H1 (cell line): ENCODE results near the gene WDR33. TPM values are rescaled to one million over a fixed set of nuclear protein-coding genes. Genes with fewer than 3 reads are reported as not detected.

ENCODE experiments used
- CTCF ChIA-PET: fragments of 300-600 bp; sonication (Branson Sonifier 250); formaldehyde crosslinking; loops from one replicate; lab custom pipeline; 2021; ENCODE audit not compliant: partially characterized antibody; lab: Charles Lee
- POLR2A ChIA-PET: fragments of 300-600 bp; sonication (Branson Sonifier 250); formaldehyde crosslinking; loops from one replicate; lab custom pipeline; 2021; ENCODE audit warnings: inconsistent platforms; ENCODE audit not compliant: partially characterized antibody; lab: Charles Lee
- DNase-seq, 2 experiments: peaks; one replicate each; pipeline versions ENCODE4 v3.0.0 to v3.0.0-alpha.2; 2010 to 2022; ENCODE audit warnings: low spot score in 2 of 2, low read depth in 1 of 2, mixed read lengths in 1 of 2
- FAIRE-seq: peaks from 2 replicates; lab custom pipeline; 2011; peaks lifted over from hg19 to GRCh38; lab: Jason Lieb, UNC
- H2AFZ ChIP-seq: 2 replicates; pipeline ENCODE4 v1.8.1; 2012; ENCODE audit warnings: low read length, inconsistent platforms
- H2AK5ac ChIP-seq: 2 replicates; pipeline ENCODE4 v1.6.1; 2013; ENCODE audit warnings: low read depth, low read length
- H2BK120ac ChIP-seq: replicated peaks from 2 replicates; pipeline ENCODE3; 2013; ENCODE audit warnings: low read depth, low read length, inconsistent platforms
- H2BK12ac ChIP-seq: 2 replicates; pipeline ENCODE4 v1.6.1; 2013; ENCODE audit warnings: low read depth, low read length
- H2BK15ac ChIP-seq: 2 replicates; pipeline ENCODE4 v1.6.1; 2013; ENCODE audit warnings: low read length
- H2BK20ac ChIP-seq: 2 replicates; pipeline ENCODE4 v1.6.1; 2013; ENCODE audit warnings: low read length
- H2BK5ac ChIP-seq: 2 replicates; pipeline ENCODE4 v1.6.1; 2013; ENCODE audit warnings: low read depth, low read length
- H3K14ac ChIP-seq: 2 replicates; pipeline ENCODE4 v1.6.1; 2013; ENCODE audit warnings: inconsistent platforms; ENCODE audit not compliant: insufficient read length
- H3K18ac ChIP-seq: 2 replicates; pipeline ENCODE4 v1.6.1; 2013; ENCODE audit warnings: low read length; ENCODE audit errors: extremely low read depth
- H3K23ac ChIP-seq: 2 replicates; pipeline ENCODE4 v1.6.1; 2013; ENCODE audit warnings: inconsistent platforms; ENCODE audit not compliant: insufficient read length
- H3K23me2 ChIP-seq: 2 replicates; pipeline ENCODE4 v1.6.1; 2013; ENCODE audit warnings: low read depth, low read length
- H3K27ac ChIP-seq: 2 replicates; pipeline ENCODE4 v1.6.1; 2011; ENCODE audit warnings: low read depth, low read length, inconsistent platforms
- H3K27me3 ChIP-seq, 4 experiments: replicated peaks in 1 of 4; 1 replicate in 1 of 4; 2 replicates in 3 of 4; pipeline versions ENCODE4 v1.6.1 to v1.8.1; 2011 to 2013; ENCODE audit warnings: low read length in 3 of 4, mild to moderate bottlenecking in 3 of 4, inconsistent platforms in 2 of 4, mixed read lengths in 2 of 4, moderate library complexity in 1 of 4; ENCODE audit not compliant: control insufficient read depth in 3 of 4, insufficient read depth in 3 of 4; ENCODE audit errors: extremely low read depth in 1 of 4
- H3K36me3 ChIP-seq, 4 experiments: 2 replicates each; pipeline versions ENCODE4 v1.6.1 to v1.8.1; 2011 to 2013; ENCODE audit warnings: mild to moderate bottlenecking in 4 of 4, low read length in 3 of 4, moderate library complexity in 2 of 4, control low read depth in 1 of 4, inconsistent platforms in 1 of 4; ENCODE audit not compliant: insufficient read depth in 4 of 4, control insufficient read depth in 2 of 4
- H3K4ac ChIP-seq: replicated peaks from 2 replicates; pipeline ENCODE3; 2013; ENCODE audit warnings: low read length, low read depth, mixed read lengths, inconsistent platforms; ENCODE audit not compliant: insufficient read length
- H3K4me1 ChIP-seq, 4 experiments: replicated peaks in 1 of 4; 1 replicate in 1 of 4; 2 replicates in 3 of 4; pipeline versions ENCODE4 v1.6.1 to v1.8.1; 2011 to 2013; ENCODE audit warnings: low read length in 3 of 4, inconsistent platforms in 2 of 4, mixed read lengths in 1 of 4; ENCODE audit not compliant: insufficient read depth in 4 of 4, control insufficient read depth in 3 of 4
- H3K4me2 ChIP-seq, 2 experiments: 2 replicates each; pipeline versions ENCODE4 v1.6.1 to v1.8.1; 2011 to 2013; ENCODE audit warnings: low read depth in 2 of 2, low read length in 2 of 2, control low read depth in 1 of 2, inconsistent platforms in 1 of 2, mild to moderate bottlenecking in 1 of 2; ENCODE audit not compliant: insufficient read depth in 1 of 2
- H3K4me3 ChIP-seq, 4 experiments: fragments of 200-600, 300-600 bp in 1 of 4; sonication (generic), shearing (Covaris generic), sonication (Bioruptor Twin) in 1 of 4; 2 replicates each; pipeline versions ENCODE4 v1.5.1 to v1.8.1; 2011 to 2016; ENCODE audit warnings: low read length in 4 of 4, low read depth in 3 of 4, control low read depth in 2 of 4, inconsistent platforms in 2 of 4, mild to moderate bottlenecking in 2 of 4, mixed read lengths in 1 of 4, moderate library complexity in 1 of 4; ENCODE audit not compliant: insufficient read depth in 2 of 4; ENCODE audit errors: extremely low read depth in 1 of 4
- H3K56ac ChIP-seq: replicated peaks from 2 replicates; pipeline ENCODE3; 2013; ENCODE audit warnings: low read depth, mild to moderate bottlenecking, mixed read lengths, low read length, inconsistent platforms; ENCODE audit not compliant: insufficient read length
- H3K79me1 ChIP-seq: 2 replicates; pipeline ENCODE4 v1.6.1; 2013; ENCODE audit warnings: low read depth, low read length, control low read depth
- H3K79me2 ChIP-seq, 2 experiments: 2 replicates each; pipeline versions ENCODE4 v1.6.1 to v1.8.1; 2012 to 2013; ENCODE audit warnings: low read length in 2 of 2, mild to moderate bottlenecking in 2 of 2, inconsistent platforms in 1 of 2; ENCODE audit not compliant: insufficient read depth in 2 of 2, control insufficient read depth in 1 of 2
- H3K9ac ChIP-seq, 4 experiments: replicated peaks in 1 of 4; 1 replicate in 1 of 4; 2 replicates in 3 of 4; pipeline versions ENCODE4 v1.6.1 to v1.8.1; 2011 to 2013; ENCODE audit warnings: low read depth in 3 of 4, low read length in 3 of 4, control low read depth in 2 of 4, mild to moderate bottlenecking in 2 of 4, moderate library complexity in 2 of 4, inconsistent platforms in 1 of 4; ENCODE audit errors: extremely low read depth in 1 of 4
- H3K9me3 ChIP-seq, 2 experiments: 2 replicates each; pipeline versions ENCODE4 v1.6.1 to v1.8.1; 2012 to 2013; ENCODE audit warnings: mild to moderate bottlenecking in 2 of 2, moderate library complexity in 2 of 2, control low read depth in 1 of 2, inconsistent platforms in 1 of 2, low read depth in 1 of 2, low read length in 1 of 2, mixed read lengths in 1 of 2; ENCODE audit not compliant: insufficient read depth in 2 of 2
- H4K20me1 ChIP-seq, 2 experiments: replicated peaks in 1 of 2; 2 replicates each; pipeline versions ENCODE3 to v1.8.1; 2011 to 2013; ENCODE audit warnings: inconsistent platforms in 2 of 2, low read length in 2 of 2, mild to moderate bottlenecking in 1 of 2; ENCODE audit not compliant: insufficient read depth in 2 of 2, control insufficient read depth in 1 of 2
- H4K5ac ChIP-seq: 2 replicates; pipeline ENCODE4 v1.6.1; 2013; ENCODE audit warnings: low read length, low read depth, mixed read lengths, inconsistent platforms; ENCODE audit not compliant: insufficient read length
- H4K8ac ChIP-seq: 2 replicates; pipeline ENCODE4 v1.8.0; 2013; ENCODE audit warnings: mild to moderate bottlenecking, moderate library complexity, low read length, inconsistent platforms; ENCODE audit not compliant: insufficient read depth; ENCODE audit errors: extremely low read depth
- H4K91ac ChIP-seq: replicated peaks from 2 replicates; pipeline ENCODE3; 2013; ENCODE audit warnings: low read length, mixed read lengths, inconsistent platforms; ENCODE audit not compliant: insufficient read length
- BCL11A ChIP-seq, 2 experiments: IDR thresholded peaks; one replicate each; pipeline ENCODE4 v1.6.1; 2011; ENCODE audit warnings: low read depth in 2 of 2, low read length in 2 of 2, mild to moderate bottlenecking in 2 of 2
- RNF2 ChIP-seq: fragments of 200-900, 300-1000 bp; sonication (generic); IDR thresholded peaks from 2 replicates; pipeline ENCODE4 v1.7.1; 2016; ENCODE audit warnings: borderline replicate concordance, low read depth, mild to moderate bottlenecking, antibody characterized with exemption, low read length; ENCODE audit not compliant: poor library complexity, severe bottlenecking; ENCODE audit errors: missing control alignments
- WGBS, 2 experiments: shearing (Covaris generic) in 1 of 2; methylation state at CpG; one replicate each; pipeline versions ENCODE4 v1.1.6 to v1.1.7; 2013 to 2015; ENCODE audit warnings: low lambda C conversion rate in 2 of 2, mixed read lengths in 2 of 2, inconsistent platforms in 1 of 2, low coverage in 1 of 2, missing lambda C conversion rate in 1 of 2; ENCODE audit not compliant: insufficient replicate concordance in 2 of 2, insufficient coverage in 1 of 2, insufficient read length in 1 of 2; ENCODE audit errors: extremely low coverage in 1 of 2, missing lambda C conversion rate in 1 of 2; 5-methylcytosine and 5-hydroxymethylcytosine counted together
- polyA plus RNA-seq, 7 experiments: library from polyadenylated mRNA; depleted of rRNA in 3 of 7; stranded (reverse) in 5 of 7; unstranded in 2 of 7; fragments of >200 nt in 5 of 7; fragments of 200-250 nt in 2 of 7; gene quantifications; 1 replicate in 5 of 7; 2 replicates in 1 of 7; 4 replicates in 1 of 7; pipeline versions ENCODE4 v1.2.1 to v1.2.3, GENCODE V29; 2011 to 2013; ENCODE audit warnings: missing spikeins in 2 of 7, mixed read lengths in 2 of 7
- total RNA-seq: library from RNA; stranded (reverse); fragmentation: NEBNext Ultra II Directional; extraction: Animal tissue kit (Norgen Biotek cat#: 25700); gene quantifications from 2 replicates; pipeline ENCODE4 v1.2.1, GENCODE V29; 2021

The WDR33 gene
- total and polyA plus RNA-seq, 2 of the 8 experiments (the other 6 are each of a cell fraction or from before 2014, with no cell fraction given), result 18.1 to 82.7 TPM

DNA sequence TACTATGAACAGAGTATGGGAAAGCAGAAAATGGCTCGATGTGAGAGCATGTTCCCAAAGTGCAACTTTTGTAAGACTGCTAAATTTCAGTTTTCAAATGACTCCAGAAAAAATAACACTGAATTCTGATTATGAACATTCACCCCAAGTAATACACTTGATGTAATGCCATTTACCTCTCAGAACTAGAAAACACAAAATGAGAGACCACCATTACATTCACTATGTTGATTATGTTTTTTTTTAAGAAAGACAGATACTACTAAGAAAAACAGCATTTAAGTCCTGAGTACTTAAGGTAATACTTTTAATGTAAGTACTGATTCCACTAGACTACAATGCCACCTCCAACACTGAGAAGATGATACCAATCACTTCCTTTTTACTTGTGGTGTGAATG lies 71.2 kb downstream of the WDR33 start:
- Histone ChIP-seq H3K4me1 (no peaks in the 10 kb centered on the region), H2BK5ac (no peak overlapping the region), H3K9me3 (no peaks in the 10 kb centered on the region), H3K18ac (no peak overlapping the region), H4K91ac (no peak overlapping the region), H3K4me2 (no peak overlapping the region), H3K4me3 (no peak overlapping the region), H2BK15ac (no peak overlapping the region), H3K79me2 (no peaks in the 10 kb centered on the region), H2BK120ac (no peak overlapping the region), H3K27ac (no peak overlapping the region)
- FAIRE-seq, result no peak
- no peak for TF ChIP-seq RNF2
- no peak for TF ChIP-seq BCL11A (IDR thresholded peaks at IDR 0.05; ENCODE audit: low read depth in 2 of 2, low read length in 2 of 2)
- TF ChIP-seq, all 59 proteins: peak for 0
- Histone ChIP-seq H2AFZ (no peak overlapping the region), H3K4ac (no peak overlapping the region), H3K79me1 (no peaks in the 10 kb centered on the region), H3K27me3 (no peaks in the 10 kb centered on the region), H3K36me3 (peaks cover 0 to 15% (median 5%) of the 10 kb centered on the region in 4 experiments; a peak in 3 of 8 replicates), H4K8ac (no peak overlapping the region), H3K9ac (no peak overlapping the region), H3K23ac (no peak overlapping the region), H3K14ac (no peak overlapping the region), H3K23me2 (no peaks in the 10 kb centered on the region), H2AK5ac (no peak overlapping the region), H3K56ac (no peak overlapping the region), H2BK12ac (no peak overlapping the region), H4K20me1 (peaks cover 3 to 4% of the 10 kb centered on the region in 2 experiments), H2BK20ac (no peak overlapping the region), H4K5ac (no peak overlapping the region)
- ChIA-PET POLR2A (no interaction called here), CTCF (no interaction called here)
- no peak for DNase-seq
- WGBS, 2 experiments, result 87% methylated on average over 1 of the region's 1 CpG; no CpG with 5 or more reads in 1 of the 2 experiments
